ENCODE data around the gene WDR89. TPM values are rescaled to one million over a fixed set of nuclear protein-coding genes. Genes with fewer than 3 reads are reported as not detected.
A peak's percentile ranks its signal among the peaks of the same experiment; 100 is the strongest.

The WDR89 gene
- total RNA-seq, 6 donors from 2014 or later = 2.1 to 16.9 (median 9.1) TPM

DNA sequence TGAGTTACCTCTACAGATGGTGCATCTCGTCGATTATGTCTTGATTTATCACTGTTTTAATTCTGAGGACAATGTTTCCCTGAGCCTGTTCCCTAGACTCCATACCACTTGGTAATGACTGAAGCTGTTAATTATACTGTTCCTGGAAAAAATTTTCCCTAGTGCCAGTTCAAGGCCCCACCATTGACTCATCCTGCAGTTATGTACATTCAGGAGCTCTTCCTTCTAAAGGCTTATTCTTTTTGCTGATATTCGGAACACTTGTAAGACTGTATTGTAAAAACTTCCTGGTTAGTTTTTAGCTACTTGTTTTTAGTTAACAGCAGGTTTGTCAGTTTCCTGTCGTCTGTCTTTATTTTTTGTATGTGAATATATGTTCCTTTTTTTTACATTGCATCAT, 68.1 kb downstream of the WDR89 start:
- Histone ChIP-seq H3K27ac (no peak overlapping the region), H3K9me3 (no peaks in the 10 kb centered on the region), H3K27me3 (no peaks in the 10 kb centered on the region), H3K4me3 (no peak overlapping the region), H3K4me1 (no peaks in the 10 kb centered on the region), H3K36me3 (no peaks in the 10 kb centered on the region)
- WGBS, 2 donors = 64 to 74% methylated on average over 4 of the region's 4 CpGs
- ATAC-seq (ENCODE audit: low FRiP score in 2 of 2) (no peak), DNase-seq (no peak)
- TF ChIP-seq, protein P1, sequence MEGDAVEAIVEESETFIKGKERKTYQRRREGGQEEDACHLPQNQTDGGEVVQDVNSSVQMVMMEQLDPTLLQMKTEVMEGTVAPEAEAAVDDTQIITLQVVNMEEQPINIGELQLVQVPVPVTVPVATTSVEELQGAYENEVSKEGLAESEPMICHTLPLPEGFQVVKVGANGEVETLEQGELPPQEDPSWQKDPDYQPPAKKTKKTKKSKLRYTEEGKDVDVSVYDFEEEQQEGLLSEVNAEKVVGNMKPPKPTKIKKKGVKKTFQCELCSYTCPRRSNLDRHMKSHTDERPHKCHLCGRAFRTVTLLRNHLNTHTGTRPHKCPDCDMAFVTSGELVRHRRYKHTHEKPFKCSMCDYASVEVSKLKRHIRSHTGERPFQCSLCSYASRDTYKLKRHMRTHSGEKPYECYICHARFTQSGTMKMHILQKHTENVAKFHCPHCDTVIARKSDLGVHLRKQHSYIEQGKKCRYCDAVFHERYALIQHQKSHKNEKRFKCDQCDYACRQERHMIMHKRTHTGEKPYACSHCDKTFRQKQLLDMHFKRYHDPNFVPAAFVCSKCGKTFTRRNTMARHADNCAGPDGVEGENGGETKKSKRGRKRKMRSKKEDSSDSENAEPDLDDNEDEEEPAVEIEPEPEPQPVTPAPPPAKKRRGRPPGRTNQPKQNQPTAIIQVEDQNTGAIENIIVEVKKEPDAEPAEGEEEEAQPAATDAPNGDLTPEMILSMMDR (IDR thresholded peaks at IDR 0.05) = no peak
- no peak for TF ChIP-seq POLR2AphosphoS5 (IDR thresholded peaks at IDR 0.05)
- TF ChIP-seq EP300 (IDR thresholded peaks at IDR 0.05) = no peak
- TF ChIP-seq POLR2A (IDR thresholded peaks at IDR 0.05) = no peak

DNA sequence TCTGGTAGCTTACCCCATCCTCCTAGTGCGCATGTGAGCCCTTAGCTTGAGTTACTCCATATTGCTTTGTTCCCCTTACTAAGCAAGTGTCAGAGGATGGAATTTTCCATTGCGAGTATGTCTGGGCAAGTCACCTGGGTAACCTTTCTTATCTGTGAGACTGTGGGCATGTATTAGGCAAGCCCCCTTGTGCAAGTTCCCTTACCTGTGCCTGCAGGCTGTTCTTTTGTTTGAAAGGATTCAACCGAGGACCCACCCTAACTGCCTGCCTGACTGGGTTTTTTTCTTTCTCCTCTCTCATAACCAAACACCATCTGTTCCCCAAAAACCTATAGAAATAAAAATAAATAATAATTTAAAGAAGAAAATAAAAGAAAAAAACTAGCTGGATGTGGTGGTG, 76.2 kb downstream of the WDR89 start:
- 86 to 90% methylated on average over 3 of the region's 3 CpGs for WGBS, 2 donors
- no peaks in the 10 kb centered on the region for H3K36me3 ChIP-seq
- H3K9me3 ChIP-seq = no peaks in the 10 kb centered on the region
- TF ChIP-seq, protein P1 (IDR thresholded peaks at IDR 0.05) = no peak
- TF ChIP-seq POLR2AphosphoS5 (IDR thresholded peaks at IDR 0.05) = no peak
- TF ChIP-seq EP300 (IDR thresholded peaks at IDR 0.05) = no peak
- TF ChIP-seq POLR2A (IDR thresholded peaks at IDR 0.05) = no peak
- H3K27ac ChIP-seq = no peak overlapping the region
- DNase-seq (no peak), ATAC-seq (ENCODE audit: low FRiP score in 2 of 2) (no peak)
- peaks cover 0 to 9% (median 6%) of the 10 kb centered on the region in 4 donors for H3K4me1 ChIP-seq
- H3K27me3 ChIP-seq = no peaks in the 10 kb centered on the region
- H3K4me3 ChIP-seq = no peak overlapping the region

DNA sequence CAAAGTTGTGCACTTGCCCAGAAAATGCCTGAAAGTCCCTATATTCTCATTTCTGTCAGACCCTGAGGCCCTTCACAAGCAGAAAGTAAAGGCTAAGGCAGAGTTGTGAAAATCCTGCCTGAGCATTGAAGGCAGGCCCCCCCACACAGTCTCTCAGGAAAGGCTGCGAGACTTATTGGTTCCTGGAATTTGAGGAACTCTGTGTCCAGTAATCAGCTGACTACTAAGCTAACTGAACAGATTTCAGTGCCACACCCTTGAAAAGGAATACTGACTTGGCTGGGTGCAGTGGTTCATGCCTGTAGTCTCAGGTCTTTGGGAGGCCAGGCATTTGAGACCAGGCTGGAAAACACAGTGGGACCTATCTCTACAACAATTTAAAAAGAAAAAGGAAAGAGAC, 77.4 kb downstream of the WDR89 start:
- H3K4me3 ChIP-seq = no peak overlapping the region
- H3K4me1 ChIP-seq = peaks cover 0 to 9% (median 6%) of the 10 kb centered on the region in 4 donors
- DNase-seq (peak in 1 of 2 donors; percentile 67), ATAC-seq (ENCODE audit: low FRiP score in 2 of 2) (peak; percentile 40 to 87)
- H3K9me3 ChIP-seq = no peaks in the 10 kb centered on the region
- no peak overlapping the region for H3K27ac ChIP-seq
- WGBS, 2 donors = 15 to 33% methylated on average over 1 of the region's 1 CpG
- no peaks in the 10 kb centered on the region for H3K27me3 ChIP-seq
- no peaks in the 10 kb centered on the region for H3K36me3 ChIP-seq
- TF ChIP-seq POLR2AphosphoS5 (IDR thresholded peaks at IDR 0.05) = no peak
- TF ChIP-seq, protein P1 (IDR thresholded peaks at IDR 0.05) = no peak
- peak in 1 of 4 donors; percentile 11 for TF ChIP-seq POLR2A (IDR thresholded peaks at IDR 0.05)
- no peak for TF ChIP-seq EP300 (IDR thresholded peaks at IDR 0.05)

DNA sequence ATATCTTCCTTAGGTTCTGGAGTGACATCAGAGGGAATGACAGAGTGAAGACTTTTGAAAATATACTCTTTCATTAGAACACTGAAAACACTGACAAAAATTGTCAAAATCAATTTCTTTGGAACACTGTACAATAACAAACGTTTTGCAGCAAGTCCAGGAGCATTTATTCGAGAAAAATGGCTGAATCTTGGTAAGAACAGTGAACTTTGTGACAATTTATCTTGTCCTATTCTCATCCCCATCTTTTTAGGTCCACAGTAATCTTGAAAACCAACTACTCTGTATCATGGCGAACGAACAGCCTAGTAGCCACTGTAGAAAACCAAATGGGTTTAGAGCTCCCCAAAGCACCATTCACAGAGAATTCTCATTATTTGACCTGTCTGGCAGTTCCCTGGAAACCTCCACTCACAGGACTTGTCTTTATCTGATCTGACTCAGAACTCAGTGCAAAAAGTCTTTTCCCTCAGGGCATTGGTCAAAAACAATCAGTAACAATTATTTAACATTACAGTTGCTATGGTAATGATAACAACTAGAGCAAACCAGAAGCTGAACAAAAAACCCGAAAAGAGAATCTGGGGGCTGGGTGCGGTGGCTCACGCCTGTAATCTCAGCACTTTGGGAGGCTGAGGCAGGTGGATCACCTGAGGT, 78.2 kb downstream of the WDR89 start:
- TF ChIP-seq POLR2AphosphoS5 (IDR thresholded peaks at IDR 0.05) (no peak), EP300 (IDR thresholded peaks at IDR 0.05) (no peak), POLR2A (IDR thresholded peaks at IDR 0.05) (no peak)
- TF ChIP-seq, protein P1 (IDR thresholded peaks at IDR 0.05) = no peak
- ATAC-seq (ENCODE audit: low FRiP score in 2 of 2) (peak in 1 of 2 donors; percentile 28), DNase-seq (no peak)
- Histone ChIP-seq H3K4me3 (no peak overlapping the region), H3K36me3 (no peaks in the 10 kb centered on the region), H3K27ac (no peak overlapping the region), H3K27me3 (no peaks in the 10 kb centered on the region), H3K9me3 (no peaks in the 10 kb centered on the region), H3K4me1 (peaks cover 0 to 9% (median 6%) of the 10 kb centered on the region in 4 donors)
- WGBS, 2 donors = 80 to 82% methylated on average over 7 of the region's 7 CpGs

DNA sequence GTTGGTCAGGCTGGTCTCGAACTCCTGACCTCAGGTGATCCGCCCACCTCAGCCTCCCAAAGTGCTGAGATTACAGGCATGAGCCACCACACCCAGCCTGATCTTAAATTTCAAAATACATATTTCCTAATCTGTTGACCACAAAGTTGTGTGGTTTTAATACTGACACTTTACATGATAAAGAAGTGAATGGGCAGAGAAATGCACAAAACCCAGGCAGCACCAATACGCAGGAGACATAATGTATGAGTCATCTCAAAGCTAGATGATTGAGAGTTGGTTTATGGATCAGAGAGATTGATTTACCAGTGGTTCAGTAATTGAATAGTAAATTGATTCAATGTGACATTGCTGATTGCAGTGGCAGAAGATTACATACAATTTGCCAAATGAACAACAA, 79.3 kb downstream of the WDR89 start:
- Histone ChIP-seq H3K36me3 (no peaks in the 10 kb centered on the region), H3K9me3 (no peaks in the 10 kb centered on the region), H3K27ac (no peak overlapping the region), H3K4me1 (peaks cover 0 to 9% (median 6%) of the 10 kb centered on the region in 4 donors), H3K4me3 (no peak overlapping the region), H3K27me3 (no peaks in the 10 kb centered on the region)
- ATAC-seq (ENCODE audit: low FRiP score in 2 of 2) = no peak
- WGBS, 2 donors = 85 to 89% methylated on average over 3 of the region's 3 CpGs
- no peak for DNase-seq
- no peak for TF ChIP-seq POLR2A (IDR thresholded peaks at IDR 0.05)
- TF ChIP-seq, protein P1 (IDR thresholded peaks at IDR 0.05) = no peak
- no peak for TF ChIP-seq POLR2AphosphoS5 (IDR thresholded peaks at IDR 0.05)
- no peak for TF ChIP-seq EP300 (IDR thresholded peaks at IDR 0.05)

All from upper lobe of left lung (tissue), 6 donors.